Activated naive CD8-positive, alpha-beta T cell treated with anti-CD3 and anti-CD28 coated beads, Interleukin-2, amount 50 U/mL, for 24 hours (primary cell): Measurements from ENCODE around the gene KCTD13.

ENCODE experiments used
- ATAC-seq: fragments of 150-1000 bp; cut with Tn5 transposase; one replicate; pipeline ENCODE4 v1.10.0; 2021
- DNase-seq: peaks from one replicate; pipeline ENCODE4 v3.0.0; 2021
- H3K27ac Mint-ChIP-seq: one replicate; pipeline ENCODE4 v1.8.0; 2021; ENCODE audit warnings: mild to moderate bottlenecking, mixed read lengths
- H3K27me3 Mint-ChIP-seq: one replicate; pipeline ENCODE4 v1.8.0; 2021; ENCODE audit warnings: mixed read lengths
- H3K36me3 Mint-ChIP-seq: one replicate; pipeline ENCODE4 v1.8.0; 2021; ENCODE audit warnings: low read depth, mixed read lengths
- H3K4me1 Mint-ChIP-seq: one replicate; pipeline ENCODE4 v1.8.0; 2021; ENCODE audit warnings: mixed read lengths
- H3K4me3 Mint-ChIP-seq: one replicate; pipeline ENCODE4 v1.8.0; 2021; ENCODE audit warnings: mild to moderate bottlenecking, moderate library complexity, mixed read lengths
- H3K9me3 Mint-ChIP-seq: one replicate; pipeline ENCODE4 v1.8.0; 2021; ENCODE audit warnings: mixed read lengths

Gene KCTD13

GRCh38 chr16:29905668-29906067 is 20.4 kb downstream of the KCTD13 start:
- DNase-seq (no peak), ATAC-seq (no peak)
- no peaks in the 10 kb centered on the region for H3K9me3 Mint-ChIP-seq
- peaks cover 4% of the 10 kb centered on the region for H3K4me1 Mint-ChIP-seq
- no peak overlapping the region for H3K4me3 Mint-ChIP-seq
- H3K27ac Mint-ChIP-seq: no peak overlapping the region
- peaks cover 2% of the 10 kb centered on the region for H3K27me3 Mint-ChIP-seq
- H3K36me3 Mint-ChIP-seq: peaks cover 5% of the 10 kb centered on the region

GRCh38 chr16:29904947-29905346 is 21.1 kb downstream of the KCTD13 start:
- no peak overlapping the region for H3K4me3 Mint-ChIP-seq
- DNase-seq (no peak), ATAC-seq (no peak)
- H3K27ac Mint-ChIP-seq: no peak overlapping the region
- peaks cover 5% of the 10 kb centered on the region for H3K27me3 Mint-ChIP-seq
- peaks cover 7% of the 10 kb centered on the region for H3K4me1 Mint-ChIP-seq
- H3K9me3 Mint-ChIP-seq: no peaks in the 10 kb centered on the region
- peaks cover 5% of the 10 kb centered on the region for H3K36me3 Mint-ChIP-seq

- ATAC-seq: no peak
- Mint-ChIP-seq H3K36me3 (peaks cover 5% of the 10 kb centered on the region), H3K4me1 (peaks cover 7% of the 10 kb centered on the region), H3K4me3 (no peak overlapping the region), H3K27me3 (peaks cover 14% of the 10 kb centered on the region), H3K27ac (no peak overlapping the region), H3K9me3 (no peaks in the 10 kb centered on the region)
- no peak for DNase-seq
Observed at GRCh38 chr16:29903590-29903989, 22.4 kb downstream of the KCTD13 start.

- peak overlapping the region; percentile 42 for H3K4me3 Mint-ChIP-seq
- no peaks in the 10 kb centered on the region for H3K9me3 Mint-ChIP-seq
- H3K4me1 Mint-ChIP-seq: peaks cover 9% of the 10 kb centered on the region
- H3K27ac Mint-ChIP-seq: no peak overlapping the region
- H3K27me3 Mint-ChIP-seq: peaks cover 30% of the 10 kb centered on the region
- no peak for DNase-seq
- no peak for ATAC-seq
- no peaks in the 10 kb centered on the region for H3K36me3 Mint-ChIP-seq
Observed at GRCh38 chr16:29901607-29901945, 24.4 kb downstream of the KCTD13 start.

- Mint-ChIP-seq H3K36me3 (no peaks in the 10 kb centered on the region), H3K27me3 (peaks cover 33% of the 10 kb centered on the region), H3K4me3 (peak overlapping the region; percentile 83), H3K27ac (no peak overlapping the region), H3K9me3 (no peaks in the 10 kb centered on the region), H3K4me1 (peaks cover 9% of the 10 kb centered on the region)
- ATAC-seq (no peak), DNase-seq (no peak)
Observed at GRCh38 chr16:29900888-29901606, 25.0 kb downstream of the KCTD13 start.

GRCh38 chr16:29900102-29900887 is 25.7 kb downstream of the KCTD13 start, which contains the start of gene ASPHD1:
TSS of gene ASPHD1 (plus strand) at chr16:29900488. CDS start at chr16:29900972, 484 bp downstream.
- peaks cover 9% of the 10 kb centered on the region for H3K4me1 Mint-ChIP-seq
- H3K4me3 Mint-ChIP-seq: peak within 1 kb of the TSS; percentile 83
- H3K36me3 Mint-ChIP-seq: no peaks in the 10 kb centered on the region
- H3K27ac Mint-ChIP-seq: peak within 1 kb of the TSS; percentile 44
- H3K27me3 Mint-ChIP-seq: peaks cover 40% of the 10 kb centered on the region
- ATAC-seq: peak; percentile 83
- no peaks in the 10 kb centered on the region for H3K9me3 Mint-ChIP-seq
- DNase-seq: peak; percentile 64

GRCh38 chr16:29899516-29900101 is 26.4 kb downstream of the KCTD13 start, which contains the start of gene SEZ6L2:
TSS of gene SEZ6L2 (minus strand) at chr16:29899550. CDS start at chr16:29899019, 531 bp downstream.
- ATAC-seq (no peak), DNase-seq (peak; percentile 86)
- Mint-ChIP-seq H3K36me3 (no peaks in the 10 kb centered on the region), H3K4me1 (peaks cover 9% of the 10 kb centered on the region), H3K9me3 (no peaks in the 10 kb centered on the region), H3K27ac (peak within 1 kb of the TSS; percentile 44), H3K4me3 (peak within 1 kb of the TSS; percentile 83), H3K27me3 (peaks cover 40% of the 10 kb centered on the region)

- DNase-seq (no peak), ATAC-seq (no peak)
- Mint-ChIP-seq H3K27ac (no peak overlapping the region), H3K4me3 (no peak overlapping the region), H3K9me3 (no peaks in the 10 kb centered on the region), H3K27me3 (peaks cover 40% of the 10 kb centered on the region), H3K36me3 (no peaks in the 10 kb centered on the region), H3K4me1 (peaks cover 9% of the 10 kb centered on the region)
Observed at GRCh38 chr16:29898804-29899515, 27.1 kb downstream of the KCTD13 start.

GRCh38 chr16:29898135-29898803 is 27.8 kb downstream of the KCTD13 start:
- Mint-ChIP-seq H3K27me3 (peaks cover 40% of the 10 kb centered on the region), H3K36me3 (no peaks in the 10 kb centered on the region), H3K4me1 (peaks cover 9% of the 10 kb centered on the region), H3K9me3 (no peaks in the 10 kb centered on the region), H3K27ac (no peak overlapping the region), H3K4me3 (no peak overlapping the region)
- ATAC-seq (no peak), DNase-seq (no peak)

GRCh38 chr16:29897333-29897732 is 28.7 kb downstream of the KCTD13 start:
- ATAC-seq: no peak
- peaks cover 40% of the 10 kb centered on the region for H3K27me3 Mint-ChIP-seq
- H3K36me3 Mint-ChIP-seq: no peaks in the 10 kb centered on the region

GRCh38 chr16:29896841-29897240 is 29.2 kb downstream of the KCTD13 start:
- Mint-ChIP-seq H3K36me3 (no peaks in the 10 kb centered on the region), H3K4me1 (peaks cover 7% of the 10 kb centered on the region), H3K9me3 (no peaks in the 10 kb centered on the region), H3K4me3 (no peak overlapping the region), H3K27ac (no peak overlapping the region), H3K27me3 (peaks cover 40% of the 10 kb centered on the region)
- ATAC-seq: no peak
- no peak for DNase-seq

More at GRCh38 chr16:29897333-29897732, 28.7 kb downstream of the KCTD13 start:
- Mint-ChIP-seq H3K4me3 (no peak overlapping the region), H3K9me3 (no peaks in the 10 kb centered on the region), H3K4me1 (peaks cover 9% of the 10 kb centered on the region), H3K27ac (no peak overlapping the region)
- no peak for DNase-seq

- H3K9me3 Mint-ChIP-seq: no peaks in the 10 kb centered on the region
- no peak overlapping the region for H3K27ac Mint-ChIP-seq
- H3K4me3 Mint-ChIP-seq: no peak overlapping the region
- ATAC-seq (no peak), DNase-seq (no peak)
- H3K4me1 Mint-ChIP-seq: peaks cover 2% of the 10 kb centered on the region
- H3K36me3 Mint-ChIP-seq: no peaks in the 10 kb centered on the region
- H3K27me3 Mint-ChIP-seq: peaks cover 31% of the 10 kb centered on the region
Observed at GRCh38 chr16:29894352-29894751, 31.7 kb downstream of the KCTD13 start.

GRCh38 chr16:29893553-29893952 is 32.5 kb downstream of the KCTD13 start:
- Mint-ChIP-seq H3K4me3 (no peak overlapping the region), H3K4me1 (peaks cover 2% of the 10 kb centered on the region), H3K36me3 (no peaks in the 10 kb centered on the region), H3K9me3 (no peaks in the 10 kb centered on the region), H3K27ac (no peak overlapping the region), H3K27me3 (peaks cover 26% of the 10 kb centered on the region)
- ATAC-seq: no peak
- DNase-seq: no peak

- ATAC-seq (no peak), DNase-seq (no peak)
- H3K27ac Mint-ChIP-seq: no peak overlapping the region
- H3K4me3 Mint-ChIP-seq: no peak overlapping the region
- no peaks in the 10 kb centered on the region for H3K36me3 Mint-ChIP-seq
- peaks cover 15% of the 10 kb centered on the region for H3K27me3 Mint-ChIP-seq
- H3K4me1 Mint-ChIP-seq: no peaks in the 10 kb centered on the region
- H3K9me3 Mint-ChIP-seq: no peaks in the 10 kb centered on the region
Observed at GRCh38 chr16:29892458-29892813, 33.6 kb downstream of the KCTD13 start.
